ENCODE data around the gene SLC38A11. TPM values are rescaled to one million over a fixed set of nuclear protein-coding genes. Genes with fewer than 3 reads are reported as not detected.

The SLC38A11 gene
- total RNA-seq, 2 donors from 2014 or later, result not detected

DNA sequence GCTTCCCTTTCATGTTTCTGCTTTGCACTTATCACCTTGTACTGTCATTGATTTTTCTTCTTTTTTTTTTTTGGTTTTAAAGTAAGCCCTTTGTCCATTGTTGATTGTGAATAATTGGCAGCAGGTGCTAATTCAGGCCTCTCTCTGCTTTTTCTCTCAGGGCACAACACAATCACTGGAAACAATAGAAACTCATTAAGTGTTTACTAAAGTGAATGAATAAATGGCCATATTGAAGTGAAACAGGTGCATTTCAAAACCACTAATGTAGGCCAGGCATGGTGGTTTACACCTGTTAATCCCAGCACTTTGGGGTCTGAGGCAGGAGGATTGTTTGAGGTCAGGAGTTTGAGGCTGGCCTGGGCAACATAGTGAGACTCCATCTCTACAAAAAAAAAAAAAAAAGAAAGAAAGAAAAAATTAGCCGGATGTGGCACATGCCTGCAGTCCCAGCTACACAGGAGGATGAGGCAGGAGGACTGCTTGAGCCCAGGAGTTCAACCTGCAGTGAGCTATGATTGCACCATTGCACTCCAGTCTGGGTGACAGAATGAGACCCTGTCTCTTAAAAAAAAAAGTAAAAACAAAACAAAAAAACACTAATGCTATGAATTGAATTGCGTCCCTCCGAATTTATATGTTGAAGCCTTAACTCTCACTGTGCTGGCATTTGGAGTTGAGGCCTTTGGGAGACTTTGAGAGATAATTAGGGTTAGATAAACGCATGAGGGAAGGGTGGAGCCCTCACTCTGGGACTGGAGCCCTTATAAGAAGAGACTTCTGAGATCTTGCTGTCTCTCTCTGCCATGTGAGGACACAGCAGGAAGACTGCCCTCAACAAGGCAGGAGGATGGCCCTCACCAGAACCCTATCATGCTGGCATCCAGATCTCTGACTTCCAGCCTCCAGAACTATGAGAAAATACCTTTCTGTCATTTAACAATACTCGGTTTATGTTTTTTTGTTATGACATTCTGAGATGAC is 19.9 kb downstream of the SLC38A11 start:
- H3K4me3 ChIP-seq (ENCODE audit: low read length), result no peak overlapping the region
- TF ChIP-seq CTCF (conservative IDR thresholded peaks at IDR 0.05), result no peak
- H3K36me3 ChIP-seq (ENCODE audit: control insufficient read depth, insufficient read depth, low read length), result no peaks in the 10 kb centered on the region
- H3K27me3 ChIP-seq (ENCODE audit: control insufficient read depth, insufficient read depth, low read length, poor library complexity, severe bottlenecking), result no peaks in the 10 kb centered on the region
- H3K9me3 Mint-ChIP-seq, result peaks cover 3% of the 10 kb centered on the region
- DNase-seq, result peak; percentile 41
- peaks cover under 1% of the 10 kb centered on the region for H3K9me3 ChIP-seq (ENCODE audit: control insufficient read depth, low read length)
- H3K27me3 Mint-ChIP-seq (ENCODE audit: insufficient read depth), result no peaks in the 10 kb centered on the region
- H3K9ac ChIP-seq (ENCODE audit: extremely low read depth, low read length, poor library complexity, severe bottlenecking), result no peak overlapping the region
- H3K27ac ChIP-seq (ENCODE audit: low read depth, low read length), result no peak overlapping the region
- no peaks in the 10 kb centered on the region for H3K36me3 Mint-ChIP-seq (ENCODE audit: low read depth)
- 85 to 91% methylated on average over 3 to 5 of the region's 5 CpGs for WGBS, 2 experiments (ENCODE audit: insufficient coverage in 1 of 2, insufficient read length in 1 of 2)
- H3K4me1 ChIP-seq (ENCODE audit: control insufficient read depth, insufficient read depth, low read length), result peaks cover 5% of the 10 kb centered on the region
- H3K4me1 Mint-ChIP-seq, result peaks cover 25% of the 10 kb centered on the region
- H3K4me3 Mint-ChIP-seq, result no peak overlapping the region
- H3K27ac Mint-ChIP-seq, result peak overlapping the region; percentile 68

GRCh38 chr2:164934401-164935117 is 20.8 kb downstream of the SLC38A11 start:
- H3K4me1 Mint-ChIP-seq, result peaks cover 25% of the 10 kb centered on the region
- no peak overlapping the region for H3K27ac Mint-ChIP-seq
- no peak overlapping the region for H3K4me3 ChIP-seq (ENCODE audit: low read length)
- H3K27ac ChIP-seq (ENCODE audit: low read depth, low read length), result no peak overlapping the region
- no peak for DNase-seq
- no peak overlapping the region for H3K4me3 Mint-ChIP-seq
- no peaks in the 10 kb centered on the region for H3K27me3 ChIP-seq (ENCODE audit: control insufficient read depth, insufficient read depth, low read length, poor library complexity, severe bottlenecking)
- H3K36me3 Mint-ChIP-seq (ENCODE audit: low read depth), result no peaks in the 10 kb centered on the region
- peaks cover 5% of the 10 kb centered on the region for H3K4me1 ChIP-seq (ENCODE audit: control insufficient read depth, insufficient read depth, low read length)
- no peak overlapping the region for H3K9ac ChIP-seq (ENCODE audit: extremely low read depth, low read length, poor library complexity, severe bottlenecking)
- no peaks in the 10 kb centered on the region for H3K36me3 ChIP-seq (ENCODE audit: control insufficient read depth, insufficient read depth, low read length)
- H3K9me3 Mint-ChIP-seq, result peaks cover 8% of the 10 kb centered on the region
- WGBS, 2 experiments (ENCODE audit: insufficient coverage in 1 of 2, insufficient read length in 1 of 2), result 70 to 75% methylated on average over 3 to 5 of the region's 5 CpGs
- H3K27me3 Mint-ChIP-seq (ENCODE audit: insufficient read depth), result no peaks in the 10 kb centered on the region
- TF ChIP-seq CTCF (conservative IDR thresholded peaks at IDR 0.05), result no peak
- H3K9me3 ChIP-seq (ENCODE audit: control insufficient read depth, low read length), result peaks cover 4% of the 10 kb centered on the region

- H3K9me3 ChIP-seq (ENCODE audit: control insufficient read depth, low read length), result peaks cover 4% of the 10 kb centered on the region
- no peak overlapping the region for H3K9ac ChIP-seq (ENCODE audit: extremely low read depth, low read length, poor library complexity, severe bottlenecking)
- TF ChIP-seq CTCF (conservative IDR thresholded peaks at IDR 0.05), result no peak
- H3K36me3 Mint-ChIP-seq (ENCODE audit: low read depth), result no peaks in the 10 kb centered on the region
- no peak overlapping the region for H3K27ac ChIP-seq (ENCODE audit: low read depth, low read length)
- peaks cover 25% of the 10 kb centered on the region for H3K4me1 Mint-ChIP-seq
- WGBS, 2 experiments (ENCODE audit: insufficient coverage in 1 of 2, insufficient read length in 1 of 2), result 98 to 100% methylated on average over 1 to 3 of the region's 3 CpGs
- no peak overlapping the region for H3K4me3 ChIP-seq (ENCODE audit: low read length)
- H3K36me3 ChIP-seq (ENCODE audit: control insufficient read depth, insufficient read depth, low read length), result no peaks in the 10 kb centered on the region
- no peaks in the 10 kb centered on the region for H3K27me3 ChIP-seq (ENCODE audit: control insufficient read depth, insufficient read depth, low read length, poor library complexity, severe bottlenecking)
- DNase-seq, result no peak
- no peak overlapping the region for H3K4me3 Mint-ChIP-seq
- peaks cover 5% of the 10 kb centered on the region for H3K4me1 ChIP-seq (ENCODE audit: control insufficient read depth, insufficient read depth, low read length)
- H3K27ac Mint-ChIP-seq, result no peak overlapping the region
- H3K9me3 Mint-ChIP-seq, result peaks cover 8% of the 10 kb centered on the region
- H3K27me3 Mint-ChIP-seq (ENCODE audit: insufficient read depth), result no peaks in the 10 kb centered on the region
These were observed 21.6 kb downstream of the SLC38A11 start for GRCh38 chr2:164933671-164934189.

Data from endodermal cell (in vitro differentiated cells).